HG02798 (cell line): ENCODE results near the gene CTSZ.
A peak's percentile ranks its signal among the peaks of the same experiment; 100 is the strongest.
"Not testable (repeated sequence)": the region's sequence is repeated elsewhere in the genome, so short reads cannot be mapped to it uniquely, and the experiment has no call there.

Experiments used
- ATAC-seq: cut with Tn5 transposase; IDR thresholded peaks from one replicate; pipeline ENCODE4 v1.9.1; 2021; ENCODE audit warnings: mild to moderate bottlenecking; ENCODE audit not compliant: unreplicated experiment, poor library complexity

Gene CTSZ

DNA sequence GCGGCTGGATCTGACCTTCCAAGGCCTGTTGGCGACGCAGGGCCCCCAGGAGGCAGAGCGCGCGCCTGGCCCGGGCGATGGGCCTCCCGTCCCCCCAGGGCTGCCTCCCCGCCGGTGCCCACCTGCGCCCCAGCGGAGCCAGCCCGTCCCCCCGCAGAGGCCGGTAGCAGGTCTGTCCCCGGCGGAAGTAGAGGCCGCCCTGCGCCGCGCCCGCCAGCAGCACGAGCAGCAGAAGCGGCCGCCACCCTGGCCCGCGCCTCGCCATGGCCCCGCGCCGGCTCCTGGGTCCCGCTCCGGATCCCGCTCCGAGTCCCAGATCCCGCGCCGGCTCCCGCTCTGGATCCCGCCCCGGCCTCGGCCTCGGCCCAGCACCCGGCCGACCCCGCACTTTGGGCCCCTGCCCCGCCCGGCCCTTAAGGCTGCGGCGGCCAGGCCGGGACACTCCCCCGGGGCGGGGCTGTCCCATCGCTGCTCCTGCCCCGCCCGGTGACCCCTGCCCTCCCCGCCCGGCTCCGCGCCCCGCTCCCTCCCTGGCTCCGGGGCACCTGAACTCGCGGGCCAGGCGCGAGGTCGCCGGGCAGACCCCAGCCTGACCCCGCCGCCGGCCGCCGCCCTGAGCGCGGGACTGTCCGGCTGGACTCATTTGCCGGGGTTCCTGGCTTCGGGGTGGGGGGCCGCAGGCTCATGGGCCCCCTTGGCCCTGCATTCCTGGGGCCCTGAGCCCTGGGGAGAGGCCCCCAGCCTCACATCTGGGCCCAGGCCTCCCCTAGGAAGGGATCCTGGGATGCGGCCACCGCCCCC, at the start of gene CTSZ:
Gene CTSZ (minus strand): TSS at position 391 of the 801 bp plus-strand sequence. CDS start 126 bp downstream, at position 265.
- peak; percentile 29 for ATAC-seq

DNA sequence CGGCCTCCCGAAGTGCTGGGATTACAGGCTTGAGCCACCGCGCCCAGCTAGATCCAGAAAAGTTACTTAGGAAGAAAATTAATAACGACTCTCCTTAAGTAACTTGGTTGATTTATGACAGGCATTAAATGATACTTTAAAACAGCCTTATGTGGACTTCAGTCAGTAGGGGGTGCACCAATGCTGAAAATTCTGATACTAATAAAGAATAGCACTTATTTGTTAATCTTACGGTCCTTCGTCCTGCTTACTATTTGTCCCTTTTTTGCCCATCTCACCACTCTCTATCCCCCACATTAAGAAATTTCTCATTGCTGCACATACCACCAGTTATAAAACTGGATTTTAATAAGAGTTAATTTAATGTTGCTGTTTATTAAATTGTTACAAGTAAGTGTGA, 48.2 kb upstream of the CTSZ start:
- ATAC-seq, result no peak

DNA sequence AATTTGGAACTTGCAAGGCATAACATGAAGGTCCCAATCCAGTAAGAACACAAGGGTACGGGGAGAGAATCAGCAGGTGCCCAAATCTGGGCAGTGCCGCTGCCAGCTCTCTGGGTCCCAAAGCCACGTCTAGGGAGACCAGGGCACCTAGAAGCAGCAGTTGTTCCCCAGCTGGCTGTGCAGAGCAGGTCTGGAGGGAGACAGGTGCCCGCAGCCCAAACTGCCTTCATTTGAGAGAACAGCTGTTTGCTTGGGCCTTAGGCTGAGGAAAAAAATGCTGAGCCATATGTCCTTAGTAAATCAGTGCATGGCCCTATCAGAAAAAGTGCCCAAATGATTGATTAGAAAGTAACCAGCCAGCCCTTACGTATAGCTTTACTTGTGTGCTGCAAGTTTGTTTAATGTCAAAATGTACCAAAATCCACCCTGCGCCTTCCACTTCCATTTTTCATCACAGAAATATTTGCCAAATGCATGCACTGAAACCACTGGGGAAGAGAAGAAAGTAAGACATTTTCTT, 44.7 kb upstream of the CTSZ start:
- no peak for ATAC-seq

DNA sequence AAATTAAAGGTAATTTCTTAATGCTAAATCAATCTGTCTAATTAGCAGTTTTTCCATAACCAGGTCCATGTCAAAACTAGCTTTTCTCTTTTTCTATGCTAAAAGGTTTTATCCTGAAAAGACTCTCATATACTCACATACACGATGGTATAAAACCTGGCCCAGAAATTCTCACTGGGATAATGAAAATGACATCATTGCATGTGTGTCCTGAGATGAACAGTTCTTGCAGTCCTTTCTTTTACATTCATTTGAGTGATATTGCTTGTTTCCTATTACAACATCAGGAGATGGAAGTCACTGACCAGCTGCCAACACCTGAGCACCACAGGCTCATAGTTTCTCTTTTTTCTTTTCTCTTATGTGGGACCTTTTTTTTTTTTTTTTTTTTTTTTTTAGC, 43.4 kb upstream of the CTSZ start:
- ATAC-seq, result no peak

DNA sequence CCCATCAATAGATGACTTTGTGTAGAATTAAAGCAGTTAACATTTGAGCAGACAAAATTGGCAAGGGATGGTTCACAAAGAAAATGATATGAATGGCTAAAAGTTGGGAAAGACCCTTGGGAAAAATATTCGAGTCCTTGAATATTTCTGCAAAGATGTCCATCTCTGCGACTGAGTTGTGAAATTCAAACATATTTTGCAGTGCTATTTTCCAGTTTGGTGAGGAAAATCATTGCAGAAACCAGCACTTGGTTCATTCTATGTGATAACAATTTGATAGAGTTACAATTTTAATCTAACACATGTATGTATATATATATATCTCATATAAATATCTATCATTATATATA, 41.6 kb upstream of the CTSZ start:
- ATAC-seq, result no peak

DNA sequence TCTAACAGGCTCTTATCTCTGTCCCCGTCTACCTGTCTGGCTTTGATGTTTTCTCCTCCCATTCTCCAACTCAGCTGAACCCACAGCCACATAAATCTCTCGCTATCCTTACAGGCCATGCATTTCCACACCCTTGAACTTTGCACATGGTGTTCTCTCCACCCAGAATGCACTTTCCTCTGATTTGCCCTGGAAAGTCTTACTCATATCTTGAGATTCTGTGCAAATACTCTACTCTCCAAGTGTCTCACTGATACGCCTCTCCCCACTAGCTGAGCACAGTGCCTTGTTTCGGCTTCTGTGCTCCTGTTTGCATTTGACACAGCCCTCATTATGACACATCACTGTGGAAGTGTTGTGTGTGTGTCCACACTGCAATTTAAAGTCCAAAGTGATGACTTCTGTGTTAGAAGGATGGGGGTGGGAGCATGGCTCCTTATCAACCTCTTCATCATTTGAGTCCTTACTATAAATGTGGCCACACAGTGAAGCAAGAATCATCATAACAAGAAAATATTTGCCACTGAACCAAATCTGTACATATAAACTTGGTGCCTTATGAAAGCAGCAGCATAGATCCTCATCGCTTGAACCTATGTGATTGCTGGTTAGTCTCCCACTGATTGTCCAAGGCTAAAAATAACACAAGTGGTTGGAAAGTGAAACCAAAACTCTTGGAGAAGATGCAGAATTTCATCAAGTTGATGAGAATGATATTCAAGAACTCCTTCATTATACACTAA, 41.1 kb upstream of the CTSZ start:
- no peak for ATAC-seq

DNA sequence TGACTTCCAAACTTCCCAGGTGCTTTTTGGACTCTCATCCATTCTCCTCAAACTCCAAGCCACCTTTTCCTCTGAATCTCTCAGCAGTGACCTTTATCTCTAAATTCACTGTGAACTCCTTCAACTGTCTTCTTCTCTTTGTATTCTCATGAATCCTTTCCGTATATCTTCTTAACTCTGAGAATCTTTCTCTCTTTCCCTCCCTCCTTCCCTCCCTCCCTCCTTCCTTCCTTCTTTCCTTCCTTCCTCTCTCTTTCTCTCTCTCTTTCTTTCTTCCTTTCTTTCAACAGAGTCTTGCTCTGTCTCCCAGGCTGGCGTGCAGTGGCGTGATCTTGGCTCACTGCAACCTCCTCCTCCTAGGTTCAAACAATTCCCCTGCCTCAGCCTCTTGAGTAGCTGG, 39.8 kb upstream of the CTSZ start:
- no peak for ATAC-seq

DNA sequence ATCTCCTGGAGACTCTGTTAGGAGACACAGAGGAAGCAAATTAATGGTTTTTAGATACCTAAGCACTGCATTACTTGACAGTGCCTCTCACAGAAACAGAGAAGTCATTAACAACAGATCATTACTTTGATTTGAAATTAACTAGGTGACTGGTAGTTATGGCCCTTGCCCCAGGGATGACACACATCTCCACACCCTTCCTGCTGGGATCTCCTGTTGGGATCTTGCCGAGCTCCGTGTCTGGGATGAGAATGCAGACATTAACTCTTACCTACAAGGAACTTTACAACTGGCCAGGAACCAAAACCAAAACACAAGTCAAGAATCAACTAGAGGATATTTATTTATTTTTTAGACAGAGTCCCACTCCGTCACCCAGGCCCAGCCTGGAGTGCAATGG, 37.7 kb upstream of the CTSZ start:
- no peak for ATAC-seq

DNA sequence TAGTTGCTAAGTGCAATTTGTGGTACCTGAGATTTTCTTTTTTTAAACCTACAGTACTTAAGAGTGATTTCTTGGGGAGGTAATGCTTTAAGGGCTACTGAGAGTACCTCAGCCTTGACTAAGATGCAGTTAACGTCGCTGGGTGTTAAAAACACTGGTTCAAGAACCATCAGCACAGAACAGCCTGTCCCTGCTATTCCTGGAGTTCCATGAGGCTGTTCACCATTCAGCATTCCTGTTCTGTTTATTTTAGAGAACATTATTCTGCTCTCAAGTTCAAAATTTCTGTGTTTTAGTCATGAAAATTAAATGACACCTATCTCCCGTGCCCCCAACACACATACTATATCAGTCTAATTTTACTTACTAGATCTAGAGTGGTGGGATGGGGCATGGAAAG, 37.2 kb upstream of the CTSZ start:
- ATAC-seq, result no peak

DNA sequence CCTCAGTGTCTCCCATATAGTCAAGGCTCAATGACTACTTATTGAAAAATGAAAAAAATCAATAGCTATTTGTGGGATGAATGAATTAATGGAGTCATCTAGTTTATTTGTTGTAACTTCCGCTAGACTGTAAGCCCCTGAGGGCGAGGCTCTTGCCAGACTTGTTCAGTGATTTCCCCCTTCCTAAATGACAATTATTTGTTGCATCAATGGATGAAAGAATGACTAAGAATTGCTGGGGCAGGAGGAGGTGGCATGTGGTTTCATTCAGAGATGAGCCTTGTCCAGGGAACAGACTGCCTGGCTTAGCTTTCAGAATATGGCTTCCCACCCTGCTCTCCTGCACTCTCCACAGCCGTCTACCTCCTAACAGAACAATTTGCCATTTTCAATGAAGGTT, 36.6 kb upstream of the CTSZ start:
- no peak for ATAC-seq

DNA sequence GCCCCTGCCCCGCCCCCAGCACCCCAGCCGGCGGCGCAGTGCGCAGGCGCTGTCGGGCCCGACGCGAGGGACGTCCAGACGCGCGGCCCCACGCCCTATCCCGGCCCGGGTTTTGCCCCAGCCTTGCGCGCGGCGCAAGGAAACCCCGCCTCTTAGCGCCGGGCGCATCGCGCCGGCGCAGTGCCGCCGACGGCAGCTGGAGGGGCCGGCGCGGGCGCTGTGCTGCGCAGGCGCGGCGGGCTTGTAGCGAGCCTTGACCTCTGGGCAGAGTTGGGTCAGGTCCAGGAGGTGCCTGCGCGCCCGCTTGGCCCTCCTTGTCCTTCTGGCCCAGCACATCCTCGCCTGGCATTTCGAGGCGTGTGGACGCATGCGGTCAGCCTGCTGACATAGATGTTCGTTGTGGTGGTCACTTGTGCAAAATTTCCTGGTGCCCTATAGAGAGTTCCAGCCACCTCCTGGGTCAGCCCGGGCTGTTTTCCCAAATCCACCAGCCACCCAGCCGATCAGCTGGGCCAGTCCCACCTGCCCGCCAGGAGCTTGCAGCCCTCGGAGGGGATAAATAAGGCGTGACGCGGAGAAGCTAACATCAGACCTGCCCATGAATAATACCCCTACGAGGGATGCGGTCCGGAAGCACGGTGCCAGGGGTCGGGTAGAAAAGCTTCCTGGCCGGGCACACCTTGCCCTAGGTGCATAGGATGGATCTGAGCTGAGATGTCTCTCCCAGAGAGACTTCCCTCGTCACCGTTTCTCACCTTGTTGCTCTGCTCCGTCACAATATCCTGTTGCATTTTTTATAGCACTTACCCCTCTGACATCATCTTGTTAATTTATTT, 36.0 kb upstream of the CTSZ start:
- ATAC-seq, result peak; percentile 96

DNA sequence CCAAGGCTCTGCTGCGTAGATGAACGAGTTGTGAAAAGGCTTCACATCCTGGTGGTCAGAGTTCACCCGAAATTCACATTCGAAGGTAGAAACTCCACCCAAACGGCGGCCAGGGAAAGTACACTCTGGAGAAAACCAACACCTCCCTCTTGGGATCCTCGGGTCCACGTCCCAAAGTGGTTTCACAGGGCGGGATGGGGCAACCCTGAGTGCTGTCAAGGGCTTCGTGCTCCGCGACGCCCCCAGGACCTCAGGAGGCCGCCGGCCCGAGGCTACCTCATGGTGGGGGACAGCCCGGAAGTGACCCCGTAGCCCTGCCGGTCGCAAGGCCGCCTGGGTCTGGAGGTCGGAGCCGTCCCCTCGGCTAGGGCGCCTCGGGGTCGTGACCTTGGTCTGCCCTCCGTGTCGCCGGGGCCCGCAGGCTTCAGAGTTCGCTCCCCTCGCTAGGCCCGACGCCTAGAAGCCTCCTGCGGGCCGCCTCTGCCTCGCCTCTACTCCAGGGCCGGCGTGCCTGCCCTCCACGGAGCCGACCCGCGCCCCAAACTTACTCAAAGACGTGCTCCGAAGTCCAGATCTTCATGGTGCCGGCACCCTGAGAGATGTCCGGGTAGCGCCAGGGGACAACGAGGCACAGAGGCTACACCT, 35.2 kb upstream of the CTSZ start, which contains the start of gene PRELID3B:
Gene PRELID3B (minus strand): TSS at position 636 of the 645 bp plus-strand sequence. CDS start 56 bp downstream, at position 580.
- peak; percentile 33 for ATAC-seq

DNA sequence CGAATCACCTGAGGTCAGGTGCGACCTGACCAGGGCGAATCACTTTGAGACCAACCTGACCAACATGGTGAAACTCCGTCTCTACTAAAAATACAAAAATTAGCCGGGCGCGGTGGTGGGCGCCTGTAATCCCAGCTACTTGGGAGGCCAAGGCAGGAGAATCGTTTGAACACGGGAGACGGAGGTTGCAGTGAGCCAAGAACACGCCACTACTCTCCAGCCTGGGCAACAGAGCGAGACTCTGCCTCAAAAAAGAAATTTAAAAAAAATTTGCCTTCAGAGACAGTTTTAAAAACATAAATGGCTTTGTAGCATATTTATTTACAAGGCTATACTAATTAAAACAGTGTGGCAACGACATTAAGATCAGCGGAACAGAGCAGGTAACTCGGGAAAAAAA, 34.4 kb upstream of the CTSZ start:
- not testable (repeated sequence) for ATAC-seq

DNA sequence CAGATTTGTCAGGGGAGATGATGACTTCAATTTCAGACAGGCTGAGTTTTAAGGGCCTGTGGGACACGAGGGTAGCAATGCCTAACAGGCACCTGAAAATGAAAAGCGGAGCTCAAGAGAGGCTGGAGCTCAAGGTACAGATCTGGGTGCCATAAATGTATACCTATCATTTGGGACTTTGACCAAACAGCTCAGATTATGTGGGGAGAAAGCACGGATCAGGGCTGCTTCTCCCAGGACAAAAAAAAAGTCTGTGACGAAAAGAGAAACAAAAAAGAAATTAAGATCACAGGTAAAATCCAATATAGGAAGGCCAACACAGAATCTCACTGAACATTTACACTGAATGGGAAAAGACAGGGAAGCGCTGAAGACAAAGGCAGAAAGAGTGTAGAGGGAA, 33.6 kb upstream of the CTSZ start:
- ATAC-seq, result no peak

DNA sequence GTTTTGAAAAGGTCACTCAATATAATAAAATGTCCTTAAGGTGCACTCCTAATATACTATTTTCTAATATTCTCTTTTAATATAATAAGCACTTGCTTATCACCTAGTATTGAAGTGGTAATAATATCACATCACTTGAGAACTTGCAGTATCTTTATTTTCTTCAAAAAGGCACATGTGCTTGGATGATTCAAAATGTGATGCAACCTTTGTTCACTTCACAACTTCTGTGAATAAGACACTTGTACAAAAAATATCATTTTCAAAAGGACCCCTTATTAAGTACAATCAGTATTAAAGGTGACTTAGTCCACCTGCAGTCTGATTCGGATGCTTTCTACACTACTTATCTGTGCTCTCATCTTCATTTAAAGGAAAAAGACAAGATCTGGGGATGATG, 32.2 kb upstream of the CTSZ start:
- ATAC-seq, result no peak

DNA sequence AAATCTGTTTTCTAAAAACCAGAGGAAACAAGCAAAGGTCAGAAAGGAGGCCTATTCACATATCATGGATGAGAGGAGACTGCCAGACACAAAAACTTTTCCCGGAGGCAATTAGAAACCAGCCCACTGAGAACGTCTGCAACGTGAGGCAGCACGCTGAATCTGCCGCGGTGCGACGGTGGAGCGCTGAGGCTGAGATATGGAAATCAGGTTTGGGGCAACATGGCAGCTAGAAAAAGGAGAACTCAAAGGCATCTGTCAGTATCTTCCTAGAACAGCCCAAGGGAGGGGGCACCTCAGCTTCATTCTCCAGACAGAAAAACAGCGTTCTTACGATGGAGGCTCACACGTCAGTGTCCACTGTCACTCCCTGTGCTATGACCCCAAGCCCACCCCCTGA, 30.3 kb upstream of the CTSZ start:
- ATAC-seq, result no peak

DNA sequence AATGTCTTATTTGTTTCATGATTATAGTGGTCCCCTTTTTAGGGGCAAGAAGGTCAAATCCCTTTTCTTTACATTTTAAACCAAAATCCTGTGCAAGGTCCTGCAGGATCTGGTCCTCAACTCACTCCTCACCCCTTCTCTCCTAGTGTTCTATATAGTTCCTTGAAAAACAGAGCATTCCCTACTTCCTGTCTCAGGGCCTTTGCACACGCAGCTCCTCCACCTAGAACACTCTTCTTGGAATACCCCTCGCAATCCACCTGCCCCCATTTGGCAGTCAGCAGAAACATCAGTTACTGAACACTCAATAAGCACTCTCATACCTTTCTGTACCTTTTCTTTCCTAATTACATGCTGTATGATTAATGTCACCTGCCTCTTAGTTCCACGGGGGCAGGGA, 28.3 kb upstream of the CTSZ start:
- ATAC-seq, result no peak

DNA sequence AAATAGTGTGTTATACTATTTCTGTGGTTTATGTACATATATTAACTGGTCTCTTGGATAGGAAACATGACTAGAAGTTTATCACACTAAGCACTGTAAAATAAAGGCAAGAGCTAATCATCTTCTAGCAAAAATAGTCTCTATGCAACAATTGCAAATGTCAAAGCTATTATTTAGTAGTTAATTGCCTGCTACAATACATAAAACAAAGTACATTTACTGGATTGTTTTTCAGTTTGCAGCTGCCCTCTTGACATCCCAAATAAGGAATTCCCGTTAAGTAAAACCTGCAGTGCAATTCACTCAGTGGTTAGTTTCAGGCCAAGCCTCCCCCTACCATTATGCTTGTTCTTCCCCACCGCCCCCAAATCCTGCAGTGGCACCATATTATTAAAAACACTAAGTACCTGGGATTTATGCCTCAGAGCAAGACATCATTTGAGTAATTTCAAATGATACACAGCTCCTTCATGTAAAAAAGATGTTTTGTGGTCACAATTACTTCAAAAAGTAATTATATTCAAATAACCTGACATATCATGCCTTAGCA, 26.6 kb upstream of the CTSZ start:
- no peak for ATAC-seq

DNA sequence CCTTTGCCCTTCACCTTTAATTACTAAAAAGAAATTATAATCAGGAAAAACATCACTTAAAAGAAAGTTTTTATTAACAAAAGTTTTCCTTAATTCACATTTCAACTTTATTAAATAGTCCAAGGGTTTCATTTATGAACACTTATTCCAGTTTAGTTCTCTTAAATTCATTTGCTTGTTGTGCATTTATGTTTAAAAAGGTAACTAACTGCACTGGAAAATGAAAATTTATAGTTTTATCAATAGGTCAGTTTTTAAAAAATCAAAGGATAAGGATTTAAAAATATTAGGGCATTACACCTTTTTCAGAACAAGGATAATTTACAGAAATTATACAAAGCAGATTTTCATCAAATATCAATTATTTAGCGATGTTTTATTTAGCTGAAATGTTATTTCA, 26.0 kb upstream of the CTSZ start:
- ATAC-seq, result no peak

DNA sequence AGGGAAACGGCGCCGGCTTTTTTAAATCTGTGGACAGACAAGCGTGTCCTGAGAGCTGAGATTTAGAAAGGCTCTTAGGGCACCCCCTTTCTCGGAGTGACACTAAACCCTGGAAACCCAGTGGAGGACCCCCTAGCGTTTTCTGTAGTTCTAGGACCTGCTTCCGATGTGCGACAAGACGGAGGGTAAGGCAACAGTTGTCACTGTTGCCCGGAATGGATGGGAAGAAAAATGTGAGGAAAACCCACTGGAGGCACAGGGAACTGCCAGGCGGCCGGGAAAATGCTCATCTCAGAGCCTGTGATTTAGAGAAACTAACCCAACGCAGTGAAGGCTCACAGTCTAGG, 25.6 kb upstream of the CTSZ start:
- ATAC-seq, result no peak
